Measurements from ENCODE around the gene MPHOSPH10.

GRCh38 chr2:71136174-71136573 lies 5.7 kb downstream of the MPHOSPH10 start:
- TF ChIP-seq CTCF (IDR thresholded peaks at IDR 0.05) (no peak), POLR2AphosphoS5 (IDR thresholded peaks at IDR 0.05) (no peak), POLR2A (IDR thresholded peaks at IDR 0.05; ENCODE audit: low read depth) (no peak), EP300 (IDR thresholded peaks at IDR 0.05) (no peak)

Data from esophagus muscularis mucosa (tissue), 4 donors.